HG02588 (cell line): ENCODE measurements around the gene HECTD4.
"Not testable (repeated sequence)": the region's sequence is repeated elsewhere in the genome, so short reads cannot be mapped to it uniquely, and the experiment has no call there.

Source experiments
- ATAC-seq: cut with Tn5 transposase; IDR thresholded peaks from one replicate; pipeline ENCODE4 v1.9.1; 2021; ENCODE audit warnings: mild to moderate bottlenecking, moderate library complexity; ENCODE audit not compliant: unreplicated experiment

HECTD4 gene

GRCh38 chr12:112126000-112126438 is 256.2 kb downstream of the HECTD4 start:
- ATAC-seq, result no peak

GRCh38 chr12:112125250-112125999 is 256.8 kb downstream of the HECTD4 start, which contains the start of gene TRAFD1:
Gene TRAFD1, plus strand, starts transcription at chr12:112125560. Its CDS starts 4,963 bp downstream, at chr12:112130523.
- ATAC-seq, result peak; percentile 94

- no peak for ATAC-seq
These were observed 257.3 kb downstream of the HECTD4 start for GRCh38 chr12:112124918-112125249.

- ATAC-seq, result no peak
These were observed 259.2 kb downstream of the HECTD4 start for GRCh38 chr12:112122823-112123690.

GRCh38 chr12:112121780-112122565 is 260.3 kb downstream of the HECTD4 start:
- ATAC-seq, result no peak

- ATAC-seq, result no peak
These were observed 264.5 kb downstream of the HECTD4 start for GRCh38 chr12:112117685-112118084.

GRCh38 chr12:112116232-112117060 is 265.8 kb downstream of the HECTD4 start:
- no peak for ATAC-seq

- ATAC-seq, result no peak
These were observed 266.8 kb downstream of the HECTD4 start for GRCh38 chr12:112115259-112116045.

GRCh38 chr12:112112409-112113133 is 269.7 kb downstream of the HECTD4 start:
- no peak for ATAC-seq

- no peak for ATAC-seq
These were observed 270.3 kb downstream of the HECTD4 start for GRCh38 chr12:112111931-112112330.

GRCh38 chr12:112110787-112111662 is 271.2 kb downstream of the HECTD4 start:
- not testable (repeated sequence) for ATAC-seq
